ENCODE results near the gene PI4KA.
"Not testable (repeated sequence)": the region's sequence is repeated elsewhere in the genome, so short reads cannot be mapped to it uniquely, and the experiment has no call there.

Gene PI4KA

GRCh38 chr22:20771918-20772625, 86.5 kb downstream of the PI4KA start:
- DNase-seq: no peak

- not testable (repeated sequence) for DNase-seq
Measured at GRCh38 chr22:20769496-20769826, 89.2 kb downstream of the PI4KA start.

- DNase-seq: no peak
Measured at GRCh38 chr22:20766530-20766929, 92.1 kb downstream of the PI4KA start.

GRCh38 chr22:20765938-20766337, 92.7 kb downstream of the PI4KA start:
- DNase-seq: no peak

- no peak for DNase-seq
Measured at GRCh38 chr22:20764729-20765128, 93.9 kb downstream of the PI4KA start.

GRCh38 chr22:20764471-20764720, 94.2 kb downstream of the PI4KA start:
- DNase-seq: no peak

GRCh38 chr22:20763630-20764470, 94.8 kb downstream of the PI4KA start:
- DNase-seq: no peak

GRCh38 chr22:20762233-20762796, 96.3 kb downstream of the PI4KA start:
- DNase-seq: no peak

- DNase-seq: no peak
Measured at GRCh38 chr22:20761536-20761935, 97.1 kb downstream of the PI4KA start.

- no peak for DNase-seq
Measured at GRCh38 chr22:20760084-20760483, 98.5 kb downstream of the PI4KA start.

GRCh38 chr22:20758688-20759087, 99.9 kb downstream of the PI4KA start:
- DNase-seq: no peak

GRCh38 chr22:20756846-20757245, 101.8 kb downstream of the PI4KA start:
- no peak for DNase-seq

GRCh38 chr22:20752873-20753272, 105.7 kb downstream of the PI4KA start:
- no peak for DNase-seq

GRCh38 chr22:20752104-20752741, 106.4 kb downstream of the PI4KA start:
- DNase-seq: no peak

- no peak for DNase-seq
Measured at GRCh38 chr22:20751185-20751851, 107.3 kb downstream of the PI4KA start.

- peak; percentile 52 for DNase-seq
Measured at GRCh38 chr22:20750461-20751184, 108.0 kb downstream of the PI4KA start.

GRCh38 chr22:20749453-20749852, 109.2 kb downstream of the PI4KA start:
- no peak for DNase-seq

GRCh38 chr22:20748731-20749428, 109.7 kb downstream of the PI4KA start:
- DNase-seq: no peak

- no peak for DNase-seq
Measured at GRCh38 chr22:20748082-20748481, 110.5 kb downstream of the PI4KA start.

GRCh38 chr22:20747223-20747622, 111.4 kb downstream of the PI4KA start:
- no peak for DNase-seq

- DNase-seq: no peak
Measured at GRCh38 chr22:20746431-20747189, 112.0 kb downstream of the PI4KA start.

All from activated CD4-positive, alpha-beta T cell treated with anti-CD3 and anti-CD28 coated beads for 48 hours (primary cell).